ENCODE results near the gene DNAH2.

The DNAH2 gene

DNA sequence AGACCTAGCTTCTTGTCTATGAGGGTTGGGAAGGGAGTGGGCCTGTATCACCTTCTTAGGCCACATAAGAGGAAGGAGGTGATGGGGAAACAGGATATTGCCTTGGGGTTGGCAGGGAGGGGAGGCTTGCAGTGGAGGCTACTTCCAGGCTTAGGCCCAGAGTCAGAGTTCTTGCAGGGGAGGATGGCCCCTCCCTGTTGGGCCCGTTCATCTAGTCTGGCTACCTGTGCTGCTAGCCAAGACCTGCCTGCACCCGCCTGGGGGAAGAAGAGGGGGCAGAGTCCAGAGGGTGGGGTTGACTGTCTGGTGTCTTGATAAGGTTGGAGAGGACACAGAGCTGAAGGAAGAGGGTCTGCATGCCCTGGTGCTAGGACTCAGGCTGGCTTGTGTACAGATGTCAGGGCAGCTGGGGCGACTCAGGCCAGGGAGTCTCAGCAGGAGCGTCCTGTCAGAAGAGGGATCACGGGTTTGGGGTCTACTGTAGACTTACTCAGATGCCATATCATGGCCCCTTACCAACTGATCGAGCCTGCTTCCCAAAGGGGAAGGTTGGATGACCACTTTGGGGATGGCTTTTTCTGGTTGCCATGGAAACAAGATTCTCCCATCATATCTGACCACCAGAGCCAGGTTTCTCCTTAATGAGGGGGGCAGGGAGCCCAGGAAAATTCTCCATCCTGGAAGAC is 121.8 kb downstream of the DNAH2 start:
- DNase-seq (ENCODE audit: low read depth) = no peak

DNA sequence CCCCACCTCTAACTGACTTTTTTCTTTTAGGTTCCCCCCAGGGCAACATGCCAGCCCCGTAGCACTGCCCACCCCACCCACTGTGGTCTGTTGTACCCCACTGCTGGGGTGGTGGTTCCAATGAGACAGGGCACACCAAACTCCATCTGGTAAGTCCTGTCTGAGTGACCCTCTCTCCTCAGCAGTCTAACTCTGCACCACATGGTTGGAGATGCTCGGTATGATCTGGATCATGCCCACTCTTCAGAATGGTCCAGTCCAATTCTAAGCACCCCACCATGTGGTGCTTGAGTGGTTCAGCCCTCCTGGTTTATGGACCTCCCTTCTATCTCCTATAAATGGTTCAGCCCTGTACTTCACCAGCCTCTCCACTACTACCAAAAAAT is 122.3 kb downstream of the DNAH2 start:
- DNase-seq (ENCODE audit: low read depth) = no peak

DNA sequence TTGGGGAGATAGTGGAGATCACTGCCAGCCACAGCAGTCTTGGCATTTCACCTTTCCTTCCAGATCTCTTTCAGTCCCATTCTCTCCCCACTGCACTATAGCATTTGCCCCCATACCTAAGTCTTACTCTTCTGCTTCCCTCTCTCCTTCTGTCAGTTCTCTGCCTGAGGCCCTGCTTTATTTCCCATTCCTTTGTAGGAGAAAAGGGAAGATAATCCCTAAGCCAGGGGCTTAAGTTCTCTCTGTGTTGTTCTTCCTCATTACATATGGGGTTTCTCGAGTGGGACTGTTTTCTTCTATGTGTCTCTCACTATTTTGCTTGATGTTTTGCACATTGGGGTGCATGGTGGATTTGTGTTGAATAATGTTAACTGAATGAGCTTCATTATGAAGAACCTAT is 122.9 kb downstream of the DNAH2 start:
- DNase-seq (ENCODE audit: low read depth) = no peak

DNA sequence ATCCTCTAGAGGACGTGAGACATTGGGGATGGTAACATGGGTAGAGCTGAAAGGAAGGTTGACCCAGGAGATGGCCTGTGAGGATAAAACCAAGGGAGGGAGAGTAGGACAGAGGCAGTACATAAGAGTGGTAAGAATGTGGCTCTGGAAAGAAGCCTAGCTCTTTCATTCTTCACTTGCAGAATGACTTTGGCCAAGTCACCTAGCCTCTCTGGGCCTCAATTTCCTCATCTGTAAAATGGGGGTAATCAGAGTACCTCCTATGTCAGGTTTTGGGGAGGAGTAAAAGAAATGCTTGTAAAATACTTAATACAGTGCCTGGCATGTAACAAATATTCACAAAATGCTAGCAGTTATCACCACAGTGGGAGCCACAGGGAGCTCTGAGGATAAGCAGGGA is 123.3 kb downstream of the DNAH2 start:
- DNase-seq (ENCODE audit: low read depth) = no peak

DNA sequence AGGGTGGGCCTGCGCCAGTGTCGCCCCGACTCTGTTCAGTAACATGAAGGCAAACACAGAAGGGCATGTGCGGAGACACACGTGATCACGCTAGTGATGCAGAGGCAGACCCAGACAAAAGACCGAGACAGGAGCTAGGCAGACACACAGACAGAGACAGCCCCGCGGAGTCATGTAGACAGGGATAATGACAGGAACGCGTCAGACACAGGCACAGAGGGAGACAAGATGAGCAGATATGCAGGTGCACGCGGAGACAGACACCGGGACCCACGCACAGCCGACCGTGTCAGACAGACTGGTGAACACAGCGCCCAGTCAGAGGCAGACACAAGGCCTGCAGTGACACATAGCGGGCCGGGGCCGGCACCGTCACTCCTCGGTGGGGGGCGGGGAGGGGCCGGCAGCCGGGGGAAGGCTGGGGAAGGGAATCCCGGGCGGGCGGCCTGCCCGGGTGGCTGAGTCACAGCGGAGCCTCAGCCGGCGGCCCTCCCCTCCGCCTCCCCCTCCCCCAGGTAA is 123.9 kb downstream of the DNAH2 start:
- DNase-seq (ENCODE audit: low read depth) = peak; percentile 92

DNA sequence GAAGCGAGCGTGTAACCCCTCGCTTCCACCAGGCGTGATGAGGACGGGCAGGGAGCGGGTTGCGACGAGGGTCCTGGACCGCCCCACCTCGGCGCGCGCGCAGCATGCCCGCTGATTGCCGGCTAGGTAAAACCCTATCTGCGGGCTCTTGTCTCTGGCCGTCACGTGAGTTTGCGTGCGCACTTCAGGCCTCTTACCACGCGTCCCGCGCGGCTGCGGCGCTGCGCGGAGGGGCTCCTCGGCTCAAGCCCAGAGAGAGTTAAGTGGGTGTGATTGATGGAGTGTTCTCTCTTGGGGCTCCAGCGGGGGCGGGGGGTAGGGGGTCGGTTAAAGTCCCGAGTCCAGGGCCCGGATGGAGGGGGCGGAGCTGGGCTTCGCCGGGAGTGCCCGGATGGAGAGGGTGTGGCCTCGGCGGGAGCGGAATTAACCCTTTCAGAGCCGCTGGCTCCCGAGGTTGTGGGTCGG is 124.4 kb downstream of the DNAH2 start:
- peak; percentile 81 for DNase-seq (ENCODE audit: low read depth)

DNA sequence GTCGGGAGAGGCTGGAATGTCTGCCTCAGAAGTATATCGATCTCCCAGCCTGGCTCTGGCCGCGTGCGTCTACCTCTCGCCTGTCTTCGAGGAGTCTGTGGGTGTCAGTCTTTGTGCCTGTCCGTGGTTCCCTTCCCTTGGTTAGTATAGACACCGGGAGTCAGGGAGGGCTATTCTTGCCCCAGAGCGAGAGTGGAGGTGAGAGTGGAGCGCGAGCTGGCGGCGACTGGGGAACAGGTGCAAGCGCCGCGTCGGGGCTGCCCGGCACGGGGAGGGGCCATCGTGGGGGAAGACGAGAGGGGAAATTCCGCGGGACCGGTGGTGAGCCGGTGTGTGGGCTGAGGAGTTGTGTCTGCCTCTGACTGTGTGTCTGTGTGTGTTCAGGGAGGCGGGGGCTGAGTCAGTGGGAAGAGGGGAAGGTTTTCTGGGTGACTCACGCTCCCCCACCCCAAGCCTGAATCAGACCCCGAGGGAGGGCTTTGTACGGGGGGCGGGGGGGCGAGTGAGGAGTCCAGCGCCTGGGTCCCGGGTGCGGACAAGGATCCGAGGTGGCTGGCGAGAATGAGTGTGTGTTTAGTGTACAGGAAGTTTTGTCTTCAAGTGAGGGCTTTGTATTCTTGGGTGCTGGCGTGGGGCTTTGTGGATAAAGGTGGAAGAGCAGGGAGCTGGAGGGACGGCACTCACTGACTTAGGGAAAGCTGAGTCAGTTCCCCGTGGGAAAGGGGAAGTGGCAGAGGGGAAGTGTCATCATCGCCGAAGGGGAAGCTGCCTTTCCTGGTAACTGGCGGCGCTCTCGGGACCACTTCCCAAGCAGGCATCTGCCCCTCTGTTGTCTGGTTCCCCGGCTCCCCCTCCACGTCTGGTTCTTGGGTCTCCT is 125.1 kb downstream of the DNAH2 start:
- peak; percentile 92 for DNase-seq (ENCODE audit: low read depth)

DNA sequence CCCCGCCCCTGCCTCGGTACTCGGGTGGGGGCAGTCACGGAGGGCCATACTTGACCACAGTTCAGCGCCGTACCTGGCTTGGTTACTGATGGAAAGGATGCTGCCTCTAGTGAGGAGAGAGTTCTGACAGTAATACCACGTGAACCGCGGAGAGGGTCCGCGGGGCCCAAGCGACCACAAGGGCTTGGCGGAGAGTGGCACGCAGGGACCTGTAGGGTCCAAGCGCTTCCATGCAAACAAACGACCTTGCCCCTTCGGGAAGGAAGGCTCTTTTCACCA is 125.7 kb downstream of the DNAH2 start:
- DNase-seq (ENCODE audit: low read depth) = no peak

DNA sequence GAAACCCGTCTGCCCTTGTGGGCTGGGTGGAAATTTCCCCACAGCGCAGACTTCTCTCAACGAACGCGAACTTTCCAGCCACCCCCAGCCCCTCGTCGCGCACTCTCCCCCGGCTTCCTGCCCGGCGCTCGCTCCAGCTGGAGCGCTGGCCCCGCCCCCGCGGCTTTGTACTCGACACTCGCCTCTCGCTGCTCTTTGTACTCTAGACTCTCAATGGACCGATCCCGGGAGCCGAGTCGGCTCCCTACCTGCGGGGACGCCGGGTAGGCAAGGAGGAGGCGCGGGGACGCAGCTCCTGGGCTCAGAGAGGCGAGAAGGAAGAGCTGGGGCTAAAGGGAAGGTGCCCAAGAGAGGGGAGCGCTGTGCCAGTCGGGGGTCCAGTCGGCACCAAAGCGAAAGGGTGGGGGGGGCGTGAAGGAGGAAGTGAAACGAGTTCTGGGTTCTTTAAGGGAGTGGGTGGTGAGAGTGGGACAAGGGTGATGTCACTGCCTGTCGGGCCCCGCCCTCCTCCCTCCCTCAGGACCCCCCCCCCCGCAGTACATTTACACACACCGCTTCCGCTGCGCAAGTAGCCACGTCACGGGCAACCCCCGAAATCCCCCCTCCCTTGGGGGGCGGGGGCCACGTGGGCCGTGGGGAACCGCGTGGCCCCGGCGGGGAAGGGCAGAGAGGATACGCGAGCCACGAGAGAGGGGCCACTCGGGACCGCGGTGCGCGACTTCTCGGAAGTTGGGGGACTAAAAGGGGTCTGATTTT is 126.2 kb downstream of the DNAH2 start:
- DNase-seq (ENCODE audit: low read depth) = peak; percentile 85

DNA sequence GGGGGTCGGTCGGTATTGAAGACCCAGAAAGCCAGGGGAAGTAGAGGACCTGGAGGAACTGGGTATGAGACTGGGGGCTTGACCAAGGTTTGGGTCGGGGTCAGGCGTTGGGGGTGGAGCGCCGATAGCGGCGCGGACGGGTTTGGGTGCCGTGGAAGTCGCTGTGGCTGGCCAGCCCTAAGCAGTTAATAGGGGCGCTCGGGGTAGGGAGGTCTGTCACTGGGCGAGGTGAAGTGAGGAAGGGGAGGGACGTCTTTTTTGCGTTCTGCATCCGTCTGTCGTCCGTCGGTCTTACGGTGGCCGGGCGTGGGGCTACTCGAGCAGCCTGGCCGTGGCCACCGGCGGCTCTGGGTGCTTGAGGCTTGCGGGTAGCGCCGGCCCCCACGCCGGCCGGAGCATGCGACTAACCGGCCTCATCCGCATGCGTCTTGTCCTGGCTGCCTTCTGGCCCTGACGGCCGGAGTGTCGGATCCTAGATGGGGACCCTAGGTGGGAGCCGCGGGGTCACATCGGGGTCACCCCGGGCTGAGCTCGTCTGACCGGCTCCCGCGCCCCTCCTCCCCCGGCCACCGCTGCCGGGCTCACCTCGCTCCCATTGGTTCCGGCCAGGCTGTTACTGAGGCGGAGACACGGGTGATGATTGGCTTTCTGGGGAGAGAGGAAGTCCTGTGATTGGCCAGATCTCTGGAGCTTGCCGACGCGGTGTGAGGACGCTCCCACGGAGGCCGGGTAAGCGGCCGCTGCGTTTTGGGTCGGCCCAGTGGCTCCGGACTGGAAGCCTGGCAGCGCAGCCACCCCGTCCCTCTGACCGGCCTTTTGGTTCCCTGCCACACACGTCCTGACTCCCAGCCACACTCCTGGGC is 127.0 kb downstream of the DNAH2 start:
- peak; percentile 81 for DNase-seq (ENCODE audit: low read depth)

DNA sequence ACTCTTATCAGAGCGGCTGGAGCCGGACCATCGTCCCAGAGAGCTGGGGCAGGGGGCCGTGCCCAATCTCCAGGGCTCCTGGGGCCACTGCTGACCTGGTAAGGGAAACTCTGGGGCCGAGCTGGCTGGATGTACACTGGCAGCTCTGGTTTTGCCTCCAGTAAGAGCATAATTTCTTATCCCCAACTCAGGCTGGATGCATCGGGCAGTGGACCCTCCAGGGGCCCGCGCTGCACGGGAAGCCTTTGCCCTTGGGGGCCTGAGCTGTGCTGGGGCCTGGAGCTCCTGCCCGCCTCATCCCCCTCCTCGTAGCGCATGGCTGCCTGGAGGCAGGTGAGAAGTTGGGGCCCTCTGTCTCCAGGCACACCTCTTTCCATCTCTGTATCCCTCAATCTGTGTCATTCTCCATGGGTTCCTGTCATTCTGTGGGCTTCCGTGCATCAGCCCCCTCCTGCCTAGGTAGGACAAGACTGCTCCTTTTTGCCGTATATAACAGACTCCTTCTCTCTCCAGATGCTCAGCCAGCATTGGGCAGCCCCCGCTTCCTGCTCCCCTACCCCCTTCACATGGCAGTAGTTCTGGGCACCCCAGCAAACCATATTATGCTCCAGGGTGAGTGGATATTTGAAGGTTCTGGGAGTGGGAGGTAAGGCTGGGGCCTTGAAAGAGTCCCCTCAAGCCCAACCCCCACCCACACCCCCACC is 128.0 kb downstream of the DNAH2 start:
- DNase-seq (ENCODE audit: low read depth) = no peak

DNA sequence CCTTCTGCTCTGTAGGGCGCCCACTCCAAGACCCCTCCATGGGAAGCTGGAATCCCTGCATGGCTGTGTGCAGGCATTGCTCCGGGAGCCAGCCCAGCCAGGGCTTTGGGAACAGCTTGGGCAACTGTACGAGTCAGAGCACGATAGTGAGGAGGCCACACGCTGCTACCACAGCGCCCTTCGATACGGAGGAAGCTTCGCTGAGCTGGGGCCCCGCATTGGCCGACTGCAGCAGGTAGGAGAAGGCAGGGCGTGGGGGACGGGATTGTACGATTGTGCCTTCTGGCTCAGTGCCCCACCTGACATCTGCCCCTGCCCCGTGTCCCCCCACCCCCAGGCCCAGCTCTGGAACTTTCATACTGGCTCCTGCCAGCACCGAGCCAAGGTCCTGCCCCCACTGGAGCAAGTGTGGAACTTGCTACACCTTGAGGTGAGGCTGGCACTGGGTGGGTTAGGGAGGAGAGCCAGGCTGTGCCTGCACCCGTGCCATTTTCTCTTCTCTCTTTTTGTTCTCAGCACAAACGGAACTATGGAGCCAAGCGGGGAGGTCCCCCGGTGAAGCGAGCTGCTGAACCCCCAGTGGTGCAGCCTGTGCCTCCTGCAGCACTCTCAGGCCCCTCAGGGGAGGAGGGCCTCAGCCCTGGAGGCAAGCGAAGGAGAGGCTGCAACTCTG is 128.7 kb downstream of the DNAH2 start:
- DNase-seq (ENCODE audit: low read depth) = no peak

DNA sequence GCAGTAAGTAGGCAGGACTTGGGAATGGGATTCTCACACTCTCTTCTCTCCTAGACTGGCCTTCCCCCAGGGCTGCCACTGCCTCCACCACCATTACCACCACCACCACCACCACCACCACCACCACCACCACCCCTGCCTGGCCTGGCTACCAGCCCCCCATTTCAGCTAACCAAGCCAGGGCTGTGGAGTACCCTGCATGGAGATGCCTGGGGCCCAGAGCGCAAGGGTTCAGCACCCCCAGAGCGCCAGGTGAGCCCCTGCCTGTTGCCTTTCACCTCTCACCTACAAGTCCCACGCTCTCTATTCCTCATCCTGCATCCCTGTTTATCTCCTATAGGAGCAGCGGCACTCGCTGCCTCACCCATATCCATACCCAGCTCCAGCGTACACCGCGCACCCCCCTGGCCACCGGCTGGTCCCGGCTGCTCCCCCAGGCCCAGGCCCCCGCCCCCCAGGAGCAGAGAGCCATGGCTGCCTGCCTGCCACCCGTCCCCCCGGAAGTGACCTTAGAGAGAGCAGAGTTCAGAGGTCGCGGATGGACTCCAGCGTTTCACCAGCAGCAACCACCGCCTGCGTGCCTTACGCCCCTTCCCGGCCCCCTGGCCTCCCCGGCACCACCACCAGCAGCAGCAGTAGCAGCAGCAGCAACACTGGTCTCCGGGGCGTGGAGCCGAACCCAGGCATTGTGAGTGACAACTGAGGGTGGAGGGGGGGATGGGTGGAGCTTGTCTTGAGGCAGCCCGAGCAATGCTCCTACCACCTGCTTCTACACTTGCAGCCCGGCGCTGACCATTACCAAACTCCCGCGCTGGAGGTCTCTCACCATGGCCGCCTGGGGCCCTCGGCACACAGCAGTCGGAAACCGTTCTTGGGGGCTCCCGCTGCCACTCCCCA is 129.5 kb downstream of the DNAH2 start:
- DNase-seq (ENCODE audit: low read depth) = no peak

DNA sequence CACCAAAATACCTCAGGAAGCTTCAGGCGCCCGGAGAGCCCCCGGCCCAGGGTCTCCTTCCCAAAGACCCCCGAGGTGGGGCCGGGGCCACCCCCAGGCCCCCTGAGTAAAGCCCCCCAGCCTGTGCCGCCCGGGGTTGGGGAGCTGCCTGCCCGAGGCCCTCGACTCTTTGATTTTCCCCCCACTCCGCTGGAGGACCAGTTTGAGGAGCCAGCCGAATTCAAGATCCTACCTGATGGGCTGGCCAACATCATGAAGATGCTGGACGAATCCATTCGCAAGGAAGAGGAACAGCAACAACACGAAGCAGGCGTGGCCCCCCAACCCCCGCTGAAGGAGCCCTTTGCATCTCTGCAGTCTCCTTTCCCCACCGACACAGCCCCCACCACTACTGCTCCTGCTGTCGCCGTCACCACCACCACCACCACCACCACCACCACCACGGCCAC is 130.6 kb downstream of the DNAH2 start:
- no peak for DNase-seq (ENCODE audit: low read depth)

DNA sequence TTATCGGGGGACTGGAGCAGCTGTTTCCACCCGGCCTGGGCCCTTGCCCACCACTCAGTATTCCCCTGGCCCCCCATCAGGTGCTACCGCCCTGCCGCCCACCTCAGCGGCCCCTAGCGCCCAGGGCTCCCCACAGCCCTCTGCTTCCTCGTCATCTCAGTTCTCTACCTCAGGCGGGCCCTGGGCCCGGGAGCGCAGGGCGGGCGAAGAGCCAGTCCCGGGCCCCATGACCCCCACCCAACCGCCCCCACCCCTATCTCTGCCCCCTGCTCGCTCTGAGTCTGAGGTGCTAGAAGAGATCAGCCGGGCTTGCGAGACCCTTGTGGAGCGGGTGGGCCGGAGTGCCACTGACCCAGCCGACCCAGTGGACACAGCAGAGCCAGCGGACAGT is 131.2 kb downstream of the DNAH2 start:
- no peak for DNase-seq (ENCODE audit: low read depth)

DNA sequence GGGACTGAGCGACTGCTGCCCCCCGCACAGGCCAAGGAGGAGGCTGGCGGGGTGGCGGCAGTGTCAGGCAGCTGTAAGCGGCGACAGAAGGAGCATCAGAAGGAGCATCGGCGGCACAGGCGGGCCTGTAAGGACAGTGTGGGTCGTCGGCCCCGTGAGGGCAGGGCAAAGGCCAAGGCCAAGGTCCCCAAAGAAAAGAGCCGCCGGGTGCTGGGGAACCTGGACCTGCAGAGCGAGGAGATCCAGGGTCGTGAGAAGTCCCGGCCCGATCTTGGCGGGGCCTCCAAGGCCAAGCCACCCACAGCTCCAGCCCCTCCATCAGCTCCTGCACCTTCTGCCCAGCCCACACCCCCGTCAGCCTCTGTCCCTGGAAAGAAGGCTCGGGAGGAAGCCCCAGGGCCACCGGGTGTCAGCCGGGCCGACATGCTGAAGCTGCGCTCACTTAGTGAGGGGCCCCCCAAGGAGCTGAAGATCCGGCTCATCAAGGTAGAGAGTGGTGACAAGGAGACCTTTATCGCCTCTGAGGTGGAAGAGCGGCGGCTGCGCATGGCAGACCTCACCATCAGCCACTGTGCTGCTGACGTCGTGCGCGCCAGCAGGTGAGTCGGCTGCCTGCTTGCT is 131.7 kb downstream of the DNAH2 start:
- DNase-seq (ENCODE audit: low read depth) = no peak

DNA sequence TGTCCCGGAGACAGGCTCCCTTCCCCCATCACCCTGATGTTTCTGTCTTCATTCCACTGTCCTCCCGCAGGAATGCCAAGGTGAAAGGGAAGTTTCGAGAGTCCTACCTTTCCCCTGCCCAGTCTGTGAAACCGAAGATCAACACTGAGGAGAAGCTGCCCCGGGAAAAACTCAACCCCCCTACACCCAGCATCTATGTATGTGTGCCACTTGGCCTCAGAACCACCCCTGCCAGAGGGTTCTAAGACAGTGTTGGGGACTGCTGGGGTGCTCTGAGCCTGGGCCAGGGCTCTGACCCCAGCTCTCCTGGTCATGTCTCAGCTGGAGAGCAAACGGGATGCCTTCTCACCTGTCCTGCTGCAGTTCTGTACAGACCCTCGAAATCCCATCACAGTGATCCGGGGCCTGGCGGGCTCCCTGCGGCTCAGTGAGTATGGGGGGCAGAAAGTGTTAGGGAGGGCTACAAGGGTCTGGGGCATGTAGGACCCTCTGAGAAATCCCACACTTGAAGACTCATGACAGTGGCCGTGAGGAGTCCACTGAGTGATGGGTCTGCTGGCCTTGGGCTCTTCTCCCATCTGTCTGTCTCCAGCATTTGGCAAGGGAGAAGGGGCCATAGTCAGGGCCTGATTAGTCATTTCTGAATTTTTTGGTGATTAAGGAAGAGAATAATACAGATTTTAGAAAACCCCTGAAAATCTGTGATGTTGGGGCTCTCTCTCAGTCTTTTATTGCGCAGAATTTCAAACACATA is 132.4 kb downstream of the DNAH2 start:
- DNase-seq (ENCODE audit: low read depth) = no peak
